ENCODE results near the gene VILL. TPM values are rescaled to one million over a fixed set of nuclear protein-coding genes. Genes with fewer than 3 reads are reported as not detected.

Gene VILL
- polyA plus RNA-seq, 1 of the 3 experiments (the other 2 are of a cell fraction) = 8.8 TPM

DNA sequence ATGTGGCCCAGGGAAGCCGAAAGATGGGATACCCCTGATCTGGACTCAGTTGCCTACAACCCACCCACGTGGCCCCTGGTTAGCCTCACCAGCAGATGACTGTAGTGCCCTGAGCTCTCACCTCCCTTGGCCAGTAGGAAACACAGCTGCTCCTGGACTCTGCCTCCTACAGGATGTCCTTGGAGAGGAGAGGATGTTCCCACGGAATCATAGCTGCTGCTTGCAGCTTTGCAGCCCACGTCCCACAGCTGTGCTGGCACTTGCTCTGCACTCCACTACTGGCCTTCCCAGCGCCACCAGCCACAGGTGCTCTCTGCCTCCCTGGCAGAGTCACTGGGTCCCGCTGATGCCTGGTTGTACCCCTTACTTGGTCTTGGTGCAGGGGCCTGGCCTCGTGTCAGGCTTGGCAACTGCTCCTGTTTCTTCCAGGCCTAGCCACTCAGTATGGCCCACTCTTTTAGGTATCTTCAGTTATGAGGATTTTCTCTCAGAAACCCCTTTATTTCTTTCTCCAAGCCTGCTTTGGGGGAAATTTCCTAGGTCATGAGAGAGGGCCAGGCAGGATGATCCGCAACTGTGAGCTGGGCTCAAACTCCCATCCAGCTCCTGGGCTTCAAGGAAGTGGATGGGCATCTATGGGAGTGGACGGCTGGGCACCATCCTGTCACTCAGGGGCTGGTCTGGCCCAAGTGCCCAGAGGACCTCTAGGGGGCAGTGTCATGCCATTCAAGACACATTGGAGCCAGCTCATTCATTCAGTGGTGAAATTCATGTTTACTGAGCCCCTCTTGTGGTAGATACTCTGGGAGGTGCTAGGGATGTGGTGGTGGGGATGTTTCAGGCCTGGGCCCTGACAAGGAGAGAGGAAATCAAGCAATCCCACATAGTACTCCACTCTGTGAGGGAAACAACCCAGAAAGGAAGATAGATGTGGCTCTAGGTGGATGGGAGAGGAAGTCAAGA, 16.2 kb upstream of the VILL start:
- WGBS (ENCODE audit: low lambda C conversion rate) = 94% methylated on average over 9 of the region's 9 CpGs
- Histone ChIP-seq H3K4me2 (no peak overlapping the region), H3K27me3 (ENCODE audit: insufficient read depth) (no peaks in the 10 kb centered on the region), H3K36me3 (replicated peaks in 1 of 2; ENCODE audit: control insufficient read depth in 1 of 2, insufficient read depth in 2 of 2, low read length in 1 of 2) (peaks cover 35 to 44% of the 10 kb centered on the region in 2 experiments), H3K9me2 (no peaks in the 10 kb centered on the region), H3K9me3 (no peaks in the 10 kb centered on the region), H3K4me1 (ENCODE audit: control insufficient read depth in 1 of 2, insufficient read depth in 2 of 2, low read depth in 1 of 2, low read length in 1 of 2) (no peaks in the 10 kb centered on the region; a peak in 1 of 4 replicates), H4K20me1 (ENCODE audit: insufficient read depth) (no peaks in the 10 kb centered on the region), H3K9ac (no peak overlapping the region), H3K27ac (ENCODE audit: low read depth in 2 of 2, low read length in 1 of 2) (no peak overlapping the region), H3K4me3 (ENCODE audit: low read depth in 2 of 2, low read length in 1 of 2) (no peak overlapping the region; a peak in 1 of 4 replicates), H3F3A (replicated peaks; ENCODE audit: insufficient read depth) (no peaks in the 10 kb centered on the region), H3K79me2 (ENCODE audit: insufficient read depth) (no peaks in the 10 kb centered on the region), H2AFZ (ENCODE audit: low read depth) (no peak overlapping the region)
- CTCF ChIA-PET = interaction anchor here (0.6 to 4.4 kb wide), 37 partner anchors 9 to 506 kb away, joined by 3 to 31 read pairs (median 3); no protein-coding TSS in a partner anchor
- TF ChIP-seq, protein P1, sequence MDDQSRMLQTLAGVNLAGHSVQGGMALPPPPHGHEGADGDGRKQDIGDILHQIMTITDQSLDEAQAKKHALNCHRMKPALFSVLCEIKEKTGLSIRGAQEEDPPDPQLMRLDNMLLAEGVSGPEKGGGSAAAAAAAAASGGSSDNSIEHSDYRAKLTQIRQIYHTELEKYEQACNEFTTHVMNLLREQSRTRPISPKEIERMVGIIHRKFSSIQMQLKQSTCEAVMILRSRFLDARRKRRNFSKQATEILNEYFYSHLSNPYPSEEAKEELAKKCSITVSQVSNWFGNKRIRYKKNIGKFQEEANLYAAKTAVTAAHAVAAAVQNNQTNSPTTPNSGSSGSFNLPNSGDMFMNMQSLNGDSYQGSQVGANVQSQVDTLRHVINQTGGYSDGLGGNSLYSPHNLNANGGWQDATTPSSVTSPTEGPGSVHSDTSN (IDR thresholded peaks at IDR 0.05) = peak; percentile 58
- TF ChIP-seq, protein P2, sequence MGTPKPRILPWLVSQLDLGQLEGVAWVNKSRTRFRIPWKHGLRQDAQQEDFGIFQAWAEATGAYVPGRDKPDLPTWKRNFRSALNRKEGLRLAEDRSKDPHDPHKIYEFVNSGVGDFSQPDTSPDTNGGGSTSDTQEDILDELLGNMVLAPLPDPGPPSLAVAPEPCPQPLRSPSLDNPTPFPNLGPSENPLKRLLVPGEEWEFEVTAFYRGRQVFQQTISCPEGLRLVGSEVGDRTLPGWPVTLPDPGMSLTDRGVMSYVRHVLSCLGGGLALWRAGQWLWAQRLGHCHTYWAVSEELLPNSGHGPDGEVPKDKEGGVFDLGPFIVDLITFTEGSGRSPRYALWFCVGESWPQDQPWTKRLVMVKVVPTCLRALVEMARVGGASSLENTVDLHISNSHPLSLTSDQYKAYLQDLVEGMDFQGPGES (IDR thresholded peaks at IDR 0.05; ENCODE audit: low read depth, low read length) = no peak
- TF ChIP-seq GATA2 (CRISPR knock-in tag; IDR thresholded peaks at IDR 0.05) = no peak
- peak; percentile 40; the same call in 1 of the 2 replicates for TF ChIP-seq SMC3 (IDR thresholded peaks at IDR 0.05; ENCODE audit: low read depth, low read length)
- TF ChIP-seq, protein P3, sequence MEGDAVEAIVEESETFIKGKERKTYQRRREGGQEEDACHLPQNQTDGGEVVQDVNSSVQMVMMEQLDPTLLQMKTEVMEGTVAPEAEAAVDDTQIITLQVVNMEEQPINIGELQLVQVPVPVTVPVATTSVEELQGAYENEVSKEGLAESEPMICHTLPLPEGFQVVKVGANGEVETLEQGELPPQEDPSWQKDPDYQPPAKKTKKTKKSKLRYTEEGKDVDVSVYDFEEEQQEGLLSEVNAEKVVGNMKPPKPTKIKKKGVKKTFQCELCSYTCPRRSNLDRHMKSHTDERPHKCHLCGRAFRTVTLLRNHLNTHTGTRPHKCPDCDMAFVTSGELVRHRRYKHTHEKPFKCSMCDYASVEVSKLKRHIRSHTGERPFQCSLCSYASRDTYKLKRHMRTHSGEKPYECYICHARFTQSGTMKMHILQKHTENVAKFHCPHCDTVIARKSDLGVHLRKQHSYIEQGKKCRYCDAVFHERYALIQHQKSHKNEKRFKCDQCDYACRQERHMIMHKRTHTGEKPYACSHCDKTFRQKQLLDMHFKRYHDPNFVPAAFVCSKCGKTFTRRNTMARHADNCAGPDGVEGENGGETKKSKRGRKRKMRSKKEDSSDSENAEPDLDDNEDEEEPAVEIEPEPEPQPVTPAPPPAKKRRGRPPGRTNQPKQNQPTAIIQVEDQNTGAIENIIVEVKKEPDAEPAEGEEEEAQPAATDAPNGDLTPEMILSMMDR (IDR thresholded peaks at IDR 0.05) = peak; percentile 83
- peak; percentile 70 for TF ChIP-seq RAD21 (IDR thresholded peaks at IDR 0.05; ENCODE audit: low read length)
- DNase-seq = peak; percentile 78
- POLR2A ChIA-PET = interaction anchor here (1.0 kb wide), 1 partner anchor 118 kb away, joined by 3 read pairs; no protein-coding TSS in a partner anchor

DNA sequence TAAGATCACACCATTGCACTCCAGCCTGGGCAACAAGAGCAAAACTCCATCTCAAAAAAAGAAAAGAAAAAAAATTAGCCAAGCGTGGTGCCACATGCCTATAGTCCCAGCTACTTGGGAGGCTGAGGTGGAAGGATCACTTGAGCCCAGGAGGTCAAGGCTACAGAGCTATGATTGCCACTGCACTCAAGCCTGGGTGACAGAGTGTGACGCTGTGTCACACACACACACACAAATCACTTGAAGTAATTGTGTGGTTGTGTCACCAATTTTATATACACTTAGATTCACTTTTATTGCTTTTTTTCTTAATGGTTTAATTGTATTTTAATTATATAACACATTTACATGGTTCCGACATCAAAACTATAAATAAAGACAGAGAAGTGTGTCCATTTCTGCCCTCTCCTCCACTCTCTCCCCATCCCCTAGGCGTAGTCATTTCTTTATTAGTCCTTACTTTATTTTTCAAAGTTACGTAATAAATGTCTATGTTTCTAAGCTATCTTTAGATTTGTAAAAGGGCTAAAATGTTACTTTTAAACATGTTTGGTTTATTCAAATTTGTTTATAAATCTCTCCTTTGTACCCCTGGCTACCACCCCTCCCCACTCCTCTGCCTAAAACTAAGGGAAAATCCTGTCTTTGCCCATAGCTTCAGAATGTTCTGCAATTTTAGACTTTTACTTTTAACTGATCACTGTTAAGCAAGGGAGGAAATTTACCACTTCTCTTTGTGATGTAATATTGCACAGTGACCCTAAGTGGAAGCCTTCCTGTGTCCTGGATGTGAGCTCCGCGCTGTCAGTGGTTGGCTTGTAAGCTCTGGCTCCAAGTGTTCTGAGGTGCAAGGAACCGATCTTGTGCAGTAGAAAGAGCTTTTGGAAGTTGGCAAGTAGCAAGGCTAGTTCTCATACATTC, 10.8 kb upstream of the VILL start:
- ChIA-PET POLR2A (no interaction called here), CTCF (interaction anchor here (1.2 to 6.8 kb wide), 6 partner anchors 12 to 125 kb away, joined by 3 to 33 read pairs (median 7); no protein-coding TSS in a partner anchor)
- Histone ChIP-seq H2AFZ (ENCODE audit: low read depth) (no peak overlapping the region), H4K20me1 (ENCODE audit: insufficient read depth) (no peaks in the 10 kb centered on the region), H3K9me3 (no peaks in the 10 kb centered on the region), H3K9ac (no peak overlapping the region), H3K9me2 (no peaks in the 10 kb centered on the region), H3K4me2 (no peak overlapping the region), H3K36me3 (replicated peaks in 1 of 2; ENCODE audit: control insufficient read depth in 1 of 2, insufficient read depth in 2 of 2, low read length in 1 of 2) (peaks cover 43 to 68% of the 10 kb centered on the region in 2 experiments), H3K27me3 (ENCODE audit: insufficient read depth) (no peaks in the 10 kb centered on the region), H3F3A (replicated peaks; ENCODE audit: insufficient read depth) (no peaks in the 10 kb centered on the region), H3K79me2 (ENCODE audit: insufficient read depth) (no peaks in the 10 kb centered on the region), H3K4me3 (ENCODE audit: low read depth in 2 of 2, low read length in 1 of 2) (no peak overlapping the region), H3K27ac (ENCODE audit: low read depth in 2 of 2, low read length in 1 of 2) (no peak overlapping the region), H3K4me1 (ENCODE audit: control insufficient read depth in 1 of 2, insufficient read depth in 2 of 2, low read depth in 1 of 2, low read length in 1 of 2) (no peaks in the 10 kb centered on the region; a peak in 1 of 4 replicates)
- 97% methylated on average over 8 of the region's 8 CpGs for WGBS (ENCODE audit: low lambda C conversion rate)
- DNase-seq = no peak
- TF ChIP-seq RXRA (IDR thresholded peaks at IDR 0.05; ENCODE audit: borderline replicate concordance, low read depth) (no peak), YY1 (IDR thresholded peaks at IDR 0.05; ENCODE audit: low read depth) (no peak), RFX5 (IDR thresholded peaks at IDR 0.05; ENCODE audit: low read length) (no peak)

All from SK-N-SH (cell line).